BE2C (cell line): ENCODE data around the gene MRGPRX1. TPM values are rescaled to one million over a fixed set of nuclear protein-coding genes. Genes with fewer than 3 reads are reported as not detected.

ENCODE experiments used
- DNase-seq: peaks from one replicate; pipeline ENCODE4 v3.0.0-alpha.2; 2020
- H3K27me3 ChIP-seq: fragments of 250-450 bp; sonication (Bioruptor Pico); 2 replicates; pipeline ENCODE4 v1.5.1; 2020; ENCODE audit warnings: mild to moderate bottlenecking
- H3K36me3 ChIP-seq: fragments of 250-450 bp; sonication (Bioruptor Pico); 2 replicates; pipeline ENCODE4 v1.5.1; 2020; ENCODE audit warnings: mild to moderate bottlenecking
- H3K4me1 ChIP-seq: fragments of 250-450 bp; sonication (Bioruptor Pico); 2 replicates; pipeline ENCODE4 v1.5.1; 2020
- H3K4me3 ChIP-seq: 2 replicates; pipeline ENCODE4 v1.5.1; 2011; ENCODE audit warnings: low read depth, low read length
- H3K9me3 ChIP-seq: fragments of 250-450 bp; sonication (Bioruptor Pico); 2 replicates; pipeline ENCODE4 v1.5.1; 2020
- polyA plus RNA-seq: library from polyadenylated mRNA; unstranded; fragments of >200 nt; gene quantifications from one replicate; pipeline ENCODE4 v1.2.1, GENCODE V29; 2012; ENCODE audit warnings: low read depth, missing spikeins; ENCODE audit not compliant: insufficient read length, insufficient read depth
- TF ChIP-seq, protein P1 (sequence below): IDR thresholded peaks from 2 replicates; pipeline ENCODE4 v1.5.1; 2012; ENCODE audit warnings: mild to moderate bottlenecking, low read depth, low read length

The MRGPRX1 gene
- polyA plus RNA-seq, result not detected

DNA sequence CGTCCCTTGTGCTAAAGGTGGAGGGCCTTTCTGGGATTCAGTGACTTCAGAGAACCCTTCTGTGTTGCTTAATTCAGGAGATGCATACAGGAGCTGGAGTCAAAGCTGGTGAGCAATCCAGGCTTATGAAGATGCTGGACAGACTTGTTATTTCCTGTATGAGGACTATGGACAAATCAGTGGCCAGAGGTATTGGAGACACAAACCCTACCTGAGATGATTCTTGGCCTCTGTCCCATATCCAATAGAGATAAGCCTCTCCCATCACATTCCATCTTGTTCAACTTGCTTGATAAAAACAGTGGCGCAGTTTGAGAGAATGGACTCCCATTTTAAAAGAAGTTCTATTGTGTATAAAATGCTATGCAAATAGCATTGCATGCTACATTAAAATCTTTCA, at the start of gene MRGPRX1:
Gene MRGPRX1 (minus strand): TSS at position 101 of the 400 bp plus-strand sequence. CDS start 4,630 bp downstream, outside the sequence.
- TF ChIP-seq, protein P1, sequence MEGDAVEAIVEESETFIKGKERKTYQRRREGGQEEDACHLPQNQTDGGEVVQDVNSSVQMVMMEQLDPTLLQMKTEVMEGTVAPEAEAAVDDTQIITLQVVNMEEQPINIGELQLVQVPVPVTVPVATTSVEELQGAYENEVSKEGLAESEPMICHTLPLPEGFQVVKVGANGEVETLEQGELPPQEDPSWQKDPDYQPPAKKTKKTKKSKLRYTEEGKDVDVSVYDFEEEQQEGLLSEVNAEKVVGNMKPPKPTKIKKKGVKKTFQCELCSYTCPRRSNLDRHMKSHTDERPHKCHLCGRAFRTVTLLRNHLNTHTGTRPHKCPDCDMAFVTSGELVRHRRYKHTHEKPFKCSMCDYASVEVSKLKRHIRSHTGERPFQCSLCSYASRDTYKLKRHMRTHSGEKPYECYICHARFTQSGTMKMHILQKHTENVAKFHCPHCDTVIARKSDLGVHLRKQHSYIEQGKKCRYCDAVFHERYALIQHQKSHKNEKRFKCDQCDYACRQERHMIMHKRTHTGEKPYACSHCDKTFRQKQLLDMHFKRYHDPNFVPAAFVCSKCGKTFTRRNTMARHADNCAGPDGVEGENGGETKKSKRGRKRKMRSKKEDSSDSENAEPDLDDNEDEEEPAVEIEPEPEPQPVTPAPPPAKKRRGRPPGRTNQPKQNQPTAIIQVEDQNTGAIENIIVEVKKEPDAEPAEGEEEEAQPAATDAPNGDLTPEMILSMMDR, result no peak
- H3K4me1 ChIP-seq, result no peaks in the 10 kb centered on the region
- no peaks in the 10 kb centered on the region for H3K27me3 ChIP-seq
- no peaks in the 10 kb centered on the region for H3K36me3 ChIP-seq
- H3K4me3 ChIP-seq, result no peak within 1 kb of the TSS
- DNase-seq, result no peak
- H3K9me3 ChIP-seq, result no peaks in the 10 kb centered on the region

DNA sequence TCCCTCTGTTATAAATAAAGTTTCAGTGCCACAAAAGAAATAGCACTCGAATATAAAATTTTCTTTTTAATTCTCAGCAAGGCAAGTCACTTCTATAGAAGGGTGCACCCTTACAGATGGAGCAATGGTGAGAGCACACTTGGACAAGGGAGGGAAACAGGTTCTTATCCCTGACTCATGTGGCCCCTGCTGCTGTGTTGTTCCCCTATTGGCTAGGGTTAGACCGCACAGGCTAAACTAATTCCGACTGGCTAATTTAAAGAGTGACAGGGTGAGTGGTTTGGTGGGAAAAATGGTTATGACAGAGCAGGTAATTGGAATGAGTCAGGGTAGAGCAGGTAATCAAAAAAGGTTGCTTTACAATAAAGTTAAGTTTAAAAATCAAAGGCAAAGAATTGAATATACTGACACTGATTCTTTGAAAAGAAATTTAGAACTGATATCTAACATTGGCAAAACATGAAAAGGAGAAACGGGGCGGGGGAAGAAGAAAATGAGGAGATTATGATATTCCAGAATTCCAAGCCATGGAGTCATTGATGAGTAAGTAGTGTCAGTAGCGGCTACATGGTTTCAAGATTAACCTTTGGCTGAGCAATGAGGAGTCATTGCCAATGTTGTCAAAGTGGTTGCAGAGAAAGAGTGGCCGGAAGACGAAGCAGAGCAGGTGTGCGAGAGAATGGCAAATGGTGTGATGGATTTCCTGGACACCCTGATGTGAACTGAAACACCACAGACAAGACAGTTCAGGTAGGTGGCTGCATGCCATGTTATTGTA, 48.4 kb upstream of the MRGPRX1 start:
- H3K27me3 ChIP-seq, result no peaks in the 10 kb centered on the region
- DNase-seq, result no peak

GRCh38 chr11:18986744-18987143, 47.5 kb upstream of the MRGPRX1 start:
- Histone ChIP-seq H3K27me3 (no peaks in the 10 kb centered on the region), H3K4me3 (no peak overlapping the region), H3K36me3 (no peaks in the 10 kb centered on the region), H3K9me3 (no peaks in the 10 kb centered on the region), H3K4me1 (no peaks in the 10 kb centered on the region)
- TF ChIP-seq, protein P1, result no peak
- DNase-seq, result no peak

More for the DNA sequence above, 48.4 kb upstream of the MRGPRX1 start:
- Histone ChIP-seq H3K4me3 (no peak overlapping the region), H3K36me3 (no peaks in the 10 kb centered on the region), H3K9me3 (no peaks in the 10 kb centered on the region), H3K4me1 (no peaks in the 10 kb centered on the region)
- TF ChIP-seq, protein P1, result no peak

DNA sequence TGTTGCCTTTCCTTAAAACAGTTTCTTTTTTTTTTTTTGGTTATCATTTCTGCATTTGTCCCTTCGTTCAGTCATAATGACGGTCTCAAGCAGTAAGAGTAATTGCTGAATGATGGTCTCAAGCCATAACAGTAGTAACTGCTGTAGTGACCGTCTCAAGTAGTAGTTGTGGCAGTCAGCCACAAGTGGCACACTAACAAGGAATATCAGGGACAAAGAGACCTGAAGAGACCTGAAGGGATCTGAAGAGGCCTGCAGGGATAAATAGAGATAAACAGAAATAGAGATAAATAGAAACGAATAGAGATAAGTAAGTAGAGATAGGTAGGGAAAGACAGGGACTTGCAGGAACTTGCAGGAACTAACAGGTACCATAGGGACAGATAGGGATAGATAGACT, 42.7 kb upstream of the MRGPRX1 start:
- TF ChIP-seq, protein P1, result no peak
- H3K4me1 ChIP-seq, result no peaks in the 10 kb centered on the region
- no peaks in the 10 kb centered on the region for H3K27me3 ChIP-seq
- DNase-seq, result no peak
- no peaks in the 10 kb centered on the region for H3K36me3 ChIP-seq
- H3K9me3 ChIP-seq, result no peaks in the 10 kb centered on the region
- no peak overlapping the region for H3K4me3 ChIP-seq

DNA sequence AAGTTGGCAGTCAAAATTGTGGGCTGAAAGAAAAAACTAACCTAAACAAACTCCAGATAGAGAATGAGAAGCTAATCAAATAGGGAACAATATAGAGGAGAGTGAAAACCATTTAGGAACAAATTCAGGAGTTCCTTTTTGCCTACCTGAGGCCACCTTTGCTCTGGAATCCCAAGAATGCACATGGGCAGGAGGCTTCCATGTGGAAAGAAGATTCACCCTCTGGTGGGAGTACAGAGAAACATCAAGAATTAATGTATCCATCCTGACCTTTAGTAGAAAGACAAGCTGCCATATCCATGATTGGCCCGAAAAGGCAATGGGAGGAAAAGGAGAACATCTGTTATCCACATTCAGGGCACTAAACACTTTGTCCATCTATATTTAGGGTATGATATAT, 35.0 kb upstream of the MRGPRX1 start:
- TF ChIP-seq, protein P1, result no peak
- Histone ChIP-seq H3K36me3 (no peaks in the 10 kb centered on the region), H3K4me1 (no peaks in the 10 kb centered on the region), H3K27me3 (no peaks in the 10 kb centered on the region), H3K9me3 (no peaks in the 10 kb centered on the region), H3K4me3 (no peak overlapping the region)
- no peak for DNase-seq

GRCh38 chr11:18972336-18972735, 33.1 kb upstream of the MRGPRX1 start:
- Histone ChIP-seq H3K9me3 (no peaks in the 10 kb centered on the region), H3K4me3 (no peak overlapping the region), H3K4me1 (no peaks in the 10 kb centered on the region), H3K27me3 (no peaks in the 10 kb centered on the region), H3K36me3 (no peaks in the 10 kb centered on the region)
- TF ChIP-seq, protein P1, result no peak
- DNase-seq, result no peak
